Coronary artery (tissue), 2 donors: ENCODE data around the gene SLC25A21.

Experiments
- DNase-seq: peaks from one replicate; pipeline ENCODE4 v3.0.0-alpha.2; 2017; ENCODE audit warnings: low spot score
- H3K27ac ChIP-seq, 2 donors: fragments of 200-600 bp; sonication (generic); one replicate each; pipeline ENCODE4 v1.5.1; 2016 to 2019
- H3K4me3 ChIP-seq: fragments of 200-600 bp; sonication (generic); 2 replicates; pipeline ENCODE4 v1.5.1; 2016; ENCODE audit warnings: mild to moderate bottlenecking, moderate library complexity
- CTCF ChIP-seq: fragments of 200-600 bp; sonication (generic); IDR thresholded peaks from one replicate; pipeline ENCODE4 v1.5.1; 2019; ENCODE audit warnings: antibody characterized with exemption

Gene SLC25A21

GRCh38 chr14:36852981-36853691, 319.3 kb downstream of the SLC25A21 start:
- no peak for TF ChIP-seq CTCF
- Histone ChIP-seq H3K27ac (no peak overlapping the region), H3K4me3 (no peak overlapping the region)
- no peak for DNase-seq

DNA sequence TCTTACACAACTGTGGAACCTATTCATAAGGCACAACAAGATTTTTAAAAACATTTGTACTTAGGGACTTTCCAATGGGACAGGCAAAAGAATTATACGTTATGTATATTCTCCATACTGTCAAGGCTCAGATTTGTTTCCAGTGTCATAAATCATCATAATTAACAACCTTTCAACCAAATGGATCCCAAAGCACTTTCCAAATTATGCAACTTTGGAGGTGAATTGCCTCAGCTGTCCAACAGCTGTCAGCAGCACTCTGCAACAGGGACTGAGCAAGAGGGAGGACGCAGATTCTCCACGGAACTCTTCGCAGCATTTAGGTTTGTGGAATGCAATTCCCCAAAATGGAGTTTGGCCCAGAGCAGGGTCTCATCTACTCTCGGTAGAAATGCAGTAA, 324.2 kb downstream of the SLC25A21 start:
- TF ChIP-seq CTCF, result no peak
- H3K4me3 ChIP-seq, result no peak overlapping the region
- DNase-seq, result no peak
- H3K27ac ChIP-seq, result no peak overlapping the region

DNA sequence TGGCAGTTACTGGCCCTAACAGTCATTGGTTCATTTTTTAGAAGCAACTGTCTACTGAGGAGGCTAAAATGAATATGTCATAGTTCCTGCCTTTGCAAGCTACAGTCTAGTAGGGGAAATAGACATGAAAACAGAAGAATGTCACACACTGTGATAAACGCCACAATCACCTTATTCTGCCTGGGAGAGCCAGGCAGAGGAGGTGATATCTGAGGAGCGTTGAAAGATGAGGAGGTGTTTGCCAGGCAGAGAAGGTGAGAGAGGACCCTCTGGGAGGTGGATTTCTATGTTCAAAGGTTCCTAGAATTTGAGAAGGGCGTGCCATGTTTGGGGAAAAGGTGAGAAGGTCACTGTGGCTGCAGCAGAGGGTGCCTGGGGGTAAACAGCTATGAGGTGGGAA, 325.0 kb downstream of the SLC25A21 start:
- H3K27ac ChIP-seq, result no peak overlapping the region
- H3K4me3 ChIP-seq, result no peak overlapping the region
- DNase-seq, result no peak
- TF ChIP-seq CTCF, result no peak

GRCh38 chr14:36845356-36846012, 326.9 kb downstream of the SLC25A21 start:
- no peak overlapping the region for H3K4me3 ChIP-seq
- no peak for TF ChIP-seq CTCF
- no peak overlapping the region for H3K27ac ChIP-seq
- no peak for DNase-seq

DNA sequence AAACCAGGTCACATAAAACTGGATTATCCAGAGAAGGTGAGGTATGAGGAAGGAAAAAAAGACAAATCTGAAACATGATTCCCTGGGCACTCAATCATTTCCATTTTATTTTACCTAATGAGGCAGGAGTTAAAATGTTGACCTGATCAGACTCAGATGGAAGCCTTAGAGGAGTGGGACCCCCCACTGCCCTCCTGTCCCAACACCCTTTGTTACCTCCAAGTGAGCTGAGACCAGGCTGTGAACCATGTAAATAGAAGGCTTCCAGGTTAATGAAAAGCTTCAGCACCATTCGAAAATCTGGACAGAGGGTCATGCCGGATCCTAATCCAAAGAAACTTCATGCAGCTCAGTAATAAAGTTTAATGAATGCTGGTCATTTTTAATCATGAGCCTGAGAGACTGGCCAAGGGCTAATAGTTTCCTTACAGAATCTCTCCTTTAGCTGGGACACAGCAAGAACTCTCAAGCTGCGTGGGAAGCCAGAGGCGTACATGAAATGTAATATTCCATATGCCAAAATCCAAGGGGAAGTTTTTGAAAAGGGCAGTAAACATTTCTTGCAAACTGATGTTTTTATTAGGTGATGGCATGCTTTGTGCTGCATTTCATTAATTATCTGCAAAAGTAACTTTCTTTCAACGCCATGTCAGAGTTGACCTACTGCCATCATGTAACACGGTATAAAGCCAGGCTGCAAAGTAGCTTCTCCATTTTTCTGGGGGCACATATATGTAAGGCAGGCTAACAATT, 327.8 kb downstream of the SLC25A21 start:
- no peak for TF ChIP-seq CTCF
- no peak for DNase-seq
- no peak overlapping the region for H3K27ac ChIP-seq
- H3K4me3 ChIP-seq, result no peak overlapping the region

- Histone ChIP-seq H3K4me3 (no peak overlapping the region), H3K27ac (no peak overlapping the region)
- no peak for TF ChIP-seq CTCF
- DNase-seq, result no peak
These were observed 329.0 kb downstream of the SLC25A21 start for GRCh38 chr14:36843410-36843809.
